Activated B cell treated with CpG ODN at 0.5 μM for 24 hours (primary cell): ENCODE results near the gene TMEM107. TPM values are rescaled to one million over a fixed set of nuclear protein-coding genes. Genes with fewer than 3 reads are reported as not detected.

Source experiments
- ATAC-seq: fragments of 200-7000 bp; cut with Tn5 transposase; one replicate; pipeline ENCODE4 v1.10.0; 2021; ENCODE audit warnings: low read depth, mild to moderate bottlenecking, moderate library complexity
- CTCF ChIA-PET: fragments of 350-600 bp; sonication (Branson Sonifier 250); formaldehyde crosslinking; loops from one replicate; lab custom pipeline; 2021; ENCODE audit warnings: antibody characterized with exemption; lab: Charles Lee
- POLR2A ChIA-PET: fragments of 350-600 bp; sonication (Branson Sonifier 250); formaldehyde crosslinking; loops from one replicate; lab custom pipeline; 2021; ENCODE audit warnings: antibody characterized with exemption; lab: Charles Lee
- DNase-seq: peaks from one replicate; pipeline ENCODE4 v3.0.0; 2022
- H3K27ac Mint-ChIP-seq: one replicate; pipeline ENCODE4 v1.8.0; 2020; ENCODE audit warnings: mixed read lengths
- H3K27me3 Mint-ChIP-seq: one replicate; pipeline ENCODE4 v1.8.0; 2021; ENCODE audit warnings: mixed read lengths
- H3K36me3 Mint-ChIP-seq: one replicate; pipeline ENCODE4 v1.8.0; 2021; ENCODE audit warnings: low read depth, mixed read lengths
- H3K4me1 Mint-ChIP-seq: one replicate; pipeline ENCODE4 v1.8.0; 2021; ENCODE audit warnings: mixed read lengths
- H3K4me3 Mint-ChIP-seq: one replicate; pipeline ENCODE4 v1.8.0; 2020; ENCODE audit warnings: mild to moderate bottlenecking, mixed read lengths
- H3K9me3 Mint-ChIP-seq: one replicate; pipeline ENCODE4 v1.8.0; 2020; ENCODE audit warnings: mixed read lengths
- CTCF ChIP-seq: fragments of 200-600 bp; IDR thresholded peaks from one replicate; pipeline ENCODE4 v1.8.0; 2022; ENCODE audit warnings: antibody characterized with exemption, mild to moderate bottlenecking
- intact Hi-C: fragments of 100-400 bp; cut with micrococcal nuclease; formaldehyde crosslinking; loops from one replicate; pipeline ENCODE4 v1.15.1; 2024
- total RNA-seq: library from RNA; stranded (reverse); gene quantifications from 2 replicates; pipeline ENCODE4 v1.2.3, GENCODE V29; 2022

Gene TMEM107
- total RNA-seq, 1 donor from 2014 or later = 20.9 TPM

DNA sequence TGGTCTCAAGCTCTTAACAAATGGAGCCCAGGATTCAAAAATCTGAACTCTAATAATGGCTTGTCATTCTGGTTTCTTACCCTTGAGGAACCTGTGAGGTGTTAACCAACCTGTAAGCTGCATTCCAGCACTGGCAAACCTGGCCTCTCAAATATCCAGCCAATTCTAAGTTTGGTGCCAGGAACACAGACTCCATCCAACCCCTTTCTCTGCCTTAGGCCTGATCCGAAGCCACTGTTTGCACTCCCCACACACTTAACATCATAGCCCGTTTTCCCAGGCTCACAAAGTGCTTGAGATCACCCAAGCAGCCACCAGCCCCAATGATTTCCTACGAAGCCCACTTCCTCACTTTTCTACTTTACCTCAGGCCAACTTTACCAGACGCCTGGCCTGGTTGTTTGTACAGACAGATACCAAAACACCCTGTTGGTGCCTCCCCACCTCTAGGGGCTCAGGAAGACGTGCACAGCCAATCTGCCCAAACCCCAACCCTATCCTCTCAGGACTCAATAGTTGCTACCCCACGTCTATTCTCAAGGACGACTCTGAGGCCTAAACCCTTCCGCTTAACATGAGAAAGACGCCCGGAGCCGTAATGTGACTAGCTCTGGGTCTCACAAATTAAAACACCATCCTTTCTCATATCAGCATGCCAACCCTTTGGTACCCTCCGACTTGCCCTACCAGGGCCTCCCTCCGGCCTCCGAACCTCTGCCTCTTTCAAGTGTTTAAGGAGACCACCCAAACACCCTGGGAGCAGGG, 20.8 kb downstream of the TMEM107 start:
- no peak overlapping the region for H3K4me3 Mint-ChIP-seq
- intact Hi-C loops = loop anchor here (5.0 to 10.0 kb wide), 2 partner anchors 298 to 471 kb away; partner anchors contain the start of genes CYB5D1, NAA38, TMEM88 and TP53
- H3K27ac Mint-ChIP-seq = no peak overlapping the region
- DNase-seq (no peak), ATAC-seq (no peak)
- ChIA-PET POLR2A (interaction anchor here (0.6 to 15.9 kb wide), 19 partner anchors 10 to 850 kb away, joined by 3 to 385 read pairs (median 11); partner anchors contain the start of genes ALOX12B, ALOXE3, BORCS6 and CTC1), CTCF (interaction anchor here (1.5 to 1.8 kb wide), 4 partner anchors 16 to 82 kb away, joined by 3 to 14 read pairs (median 6); no protein-coding TSS in a partner anchor)
- peaks cover 30% of the 10 kb centered on the region for H3K36me3 Mint-ChIP-seq
- H3K9me3 Mint-ChIP-seq = no peaks in the 10 kb centered on the region
- no peak for TF ChIP-seq CTCF
- H3K27me3 Mint-ChIP-seq = no peaks in the 10 kb centered on the region
- peaks cover 46% of the 10 kb centered on the region for H3K4me1 Mint-ChIP-seq

DNA sequence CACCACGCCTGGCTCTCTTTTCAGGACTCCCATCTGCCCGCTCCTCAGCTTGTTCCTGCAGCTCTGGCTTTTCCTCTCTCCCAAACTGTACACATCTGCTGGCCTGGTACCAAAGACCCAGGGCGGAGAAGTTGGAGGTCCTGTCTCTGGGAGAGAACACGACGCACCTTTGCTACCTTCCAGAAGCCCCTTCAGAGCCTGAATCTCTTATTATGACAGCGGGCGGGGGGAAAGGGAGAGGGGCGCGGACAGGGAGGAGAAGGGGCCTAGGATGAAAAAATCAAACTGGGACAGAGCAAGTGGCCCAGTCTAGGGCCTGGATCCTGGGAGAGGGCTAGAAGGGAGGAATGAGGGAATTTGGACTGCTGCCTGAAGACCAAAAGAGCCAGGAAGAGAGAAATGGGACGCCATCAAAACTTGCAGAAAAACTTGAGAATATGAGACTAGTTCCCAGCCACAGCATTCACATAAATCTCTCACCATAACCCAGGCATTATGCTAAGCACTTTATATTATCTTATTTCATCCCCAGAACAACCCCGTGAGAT, 21.5 kb downstream of the TMEM107 start:
- TF ChIP-seq CTCF = no peak
- ATAC-seq (no peak), DNase-seq (no peak)
- H3K27me3 Mint-ChIP-seq = no peaks in the 10 kb centered on the region
- no peak overlapping the region for H3K27ac Mint-ChIP-seq
- peaks cover 43% of the 10 kb centered on the region for H3K4me1 Mint-ChIP-seq
- ChIA-PET CTCF (interaction anchor here (1.7 kb wide), 1 partner anchor 16 kb away, joined by 3 read pairs; no protein-coding TSS in a partner anchor), POLR2A (interaction anchor here (1.1 to 15.9 kb wide), 6 partner anchors 15 to 141 kb away, joined by 3 to 385 read pairs (median 44); partner anchors contain the start of genes BORCS6 and SLC25A35)
- H3K4me3 Mint-ChIP-seq = no peak overlapping the region
- H3K36me3 Mint-ChIP-seq = peaks cover 26% of the 10 kb centered on the region
- H3K9me3 Mint-ChIP-seq = no peaks in the 10 kb centered on the region
- intact Hi-C loops = loop anchor here (5.0 to 10.0 kb wide), 2 partner anchors 297 to 470 kb away; partner anchors contain the start of genes CYB5D1, NAA38, TMEM88 and TP53

DNA sequence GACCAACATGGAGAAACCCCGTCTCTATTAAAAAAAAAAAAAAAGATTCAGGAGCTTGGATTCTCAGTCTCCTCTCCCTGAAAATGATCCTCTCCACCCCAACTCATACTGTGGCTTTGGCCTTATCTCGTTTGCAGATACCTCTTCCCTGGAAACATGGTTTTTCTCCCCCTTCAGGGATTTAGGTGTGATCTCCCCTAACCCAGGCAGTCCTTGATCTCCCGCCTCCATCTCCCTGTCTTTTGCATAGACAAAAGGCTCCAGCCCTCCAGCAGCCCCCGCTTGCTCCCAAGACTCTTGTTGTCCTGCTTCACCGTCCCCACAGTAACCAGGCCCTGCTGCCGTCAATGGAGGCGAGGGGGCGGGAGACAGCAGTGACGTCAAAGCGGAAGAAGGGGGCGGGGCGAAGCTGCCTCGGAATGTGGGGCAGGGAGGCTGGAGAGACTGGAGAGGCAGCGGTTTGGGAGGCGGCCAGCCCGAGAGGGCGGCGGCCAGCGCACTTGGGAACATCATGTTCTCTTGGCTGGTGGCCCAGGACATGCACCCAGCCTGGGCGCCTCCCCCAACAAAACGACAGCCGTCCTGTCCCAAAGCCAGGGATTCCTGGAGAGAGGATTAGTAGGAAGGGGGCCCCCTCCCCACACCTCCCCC, 22.1 kb downstream of the TMEM107 start:
- H3K4me1 Mint-ChIP-seq = peaks cover 39% of the 10 kb centered on the region
- no peak overlapping the region for H3K4me3 Mint-ChIP-seq
- ATAC-seq (no peak), DNase-seq (peak; percentile 71)
- TF ChIP-seq CTCF = no peak
- H3K9me3 Mint-ChIP-seq = no peaks in the 10 kb centered on the region
- ChIA-PET CTCF (interaction anchor here (0.6 to 1.7 kb wide), 2 partner anchors 15 to 63 kb away, joined by 3 read pairs; no protein-coding TSS in a partner anchor), POLR2A (interaction anchor here (0.6 to 15.9 kb wide), 8 partner anchors 15 to 141 kb away, joined by 3 to 385 read pairs (median 10); partner anchors contain the start of genes BORCS6 and SLC25A35)
- peaks cover 29% of the 10 kb centered on the region for H3K36me3 Mint-ChIP-seq
- no peaks in the 10 kb centered on the region for H3K27me3 Mint-ChIP-seq
- no peak overlapping the region for H3K27ac Mint-ChIP-seq
- intact Hi-C loops = loop anchor here (10.0 kb wide), 1 partner anchor 469 kb away; the partner anchor contains the start of genes TP53 and WRAP53

DNA sequence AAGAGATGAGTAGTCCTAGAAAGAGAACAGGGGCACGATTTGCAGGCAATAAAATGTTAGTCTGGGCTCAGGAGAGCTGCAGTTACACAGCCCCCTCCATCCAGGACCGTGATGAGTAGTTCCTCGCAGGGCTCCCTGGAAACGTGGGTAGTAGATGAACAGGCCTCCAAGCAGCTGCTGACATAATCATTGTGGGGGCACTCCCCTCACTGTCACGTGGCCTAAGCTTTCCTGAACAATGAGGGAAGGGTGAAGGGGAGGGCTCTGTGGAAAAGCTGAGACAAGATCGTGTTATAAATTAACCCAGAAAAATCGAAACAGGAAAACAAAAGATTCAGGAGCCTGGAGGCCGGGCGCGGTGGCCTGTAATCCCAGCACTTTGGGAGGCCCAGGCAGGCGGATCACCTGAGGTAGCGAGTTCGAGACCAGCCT, 22.6 kb downstream of the TMEM107 start:
- H3K27ac Mint-ChIP-seq = peak overlapping the region; percentile 82
- ATAC-seq (no peak), DNase-seq (no peak)
- H3K4me3 Mint-ChIP-seq = no peak overlapping the region
- ChIA-PET POLR2A (interaction anchor here (0.6 to 15.9 kb wide), 7 partner anchors 14 to 95 kb away, joined by 3 to 385 read pairs (median 4); no protein-coding TSS in a partner anchor), CTCF (interaction anchor here (0.6 to 1.7 kb wide), 2 partner anchors 14 to 62 kb away, joined by 3 read pairs; no protein-coding TSS in a partner anchor)
- intact Hi-C loops = loop anchor here (10.0 kb wide), 1 partner anchor 469 kb away; the partner anchor contains the start of genes TP53 and WRAP53
- H3K27me3 Mint-ChIP-seq = no peaks in the 10 kb centered on the region
- H3K36me3 Mint-ChIP-seq = peaks cover 30% of the 10 kb centered on the region
- H3K4me1 Mint-ChIP-seq = peaks cover 34% of the 10 kb centered on the region
- TF ChIP-seq CTCF = no peak
- H3K9me3 Mint-ChIP-seq = no peaks in the 10 kb centered on the region
